Measurements from ENCODE around the gene ABCA13. TPM values are rescaled to one million over a fixed set of nuclear protein-coding genes. Genes with fewer than 3 reads are reported as not detected.

ABCA13 gene, protein sequence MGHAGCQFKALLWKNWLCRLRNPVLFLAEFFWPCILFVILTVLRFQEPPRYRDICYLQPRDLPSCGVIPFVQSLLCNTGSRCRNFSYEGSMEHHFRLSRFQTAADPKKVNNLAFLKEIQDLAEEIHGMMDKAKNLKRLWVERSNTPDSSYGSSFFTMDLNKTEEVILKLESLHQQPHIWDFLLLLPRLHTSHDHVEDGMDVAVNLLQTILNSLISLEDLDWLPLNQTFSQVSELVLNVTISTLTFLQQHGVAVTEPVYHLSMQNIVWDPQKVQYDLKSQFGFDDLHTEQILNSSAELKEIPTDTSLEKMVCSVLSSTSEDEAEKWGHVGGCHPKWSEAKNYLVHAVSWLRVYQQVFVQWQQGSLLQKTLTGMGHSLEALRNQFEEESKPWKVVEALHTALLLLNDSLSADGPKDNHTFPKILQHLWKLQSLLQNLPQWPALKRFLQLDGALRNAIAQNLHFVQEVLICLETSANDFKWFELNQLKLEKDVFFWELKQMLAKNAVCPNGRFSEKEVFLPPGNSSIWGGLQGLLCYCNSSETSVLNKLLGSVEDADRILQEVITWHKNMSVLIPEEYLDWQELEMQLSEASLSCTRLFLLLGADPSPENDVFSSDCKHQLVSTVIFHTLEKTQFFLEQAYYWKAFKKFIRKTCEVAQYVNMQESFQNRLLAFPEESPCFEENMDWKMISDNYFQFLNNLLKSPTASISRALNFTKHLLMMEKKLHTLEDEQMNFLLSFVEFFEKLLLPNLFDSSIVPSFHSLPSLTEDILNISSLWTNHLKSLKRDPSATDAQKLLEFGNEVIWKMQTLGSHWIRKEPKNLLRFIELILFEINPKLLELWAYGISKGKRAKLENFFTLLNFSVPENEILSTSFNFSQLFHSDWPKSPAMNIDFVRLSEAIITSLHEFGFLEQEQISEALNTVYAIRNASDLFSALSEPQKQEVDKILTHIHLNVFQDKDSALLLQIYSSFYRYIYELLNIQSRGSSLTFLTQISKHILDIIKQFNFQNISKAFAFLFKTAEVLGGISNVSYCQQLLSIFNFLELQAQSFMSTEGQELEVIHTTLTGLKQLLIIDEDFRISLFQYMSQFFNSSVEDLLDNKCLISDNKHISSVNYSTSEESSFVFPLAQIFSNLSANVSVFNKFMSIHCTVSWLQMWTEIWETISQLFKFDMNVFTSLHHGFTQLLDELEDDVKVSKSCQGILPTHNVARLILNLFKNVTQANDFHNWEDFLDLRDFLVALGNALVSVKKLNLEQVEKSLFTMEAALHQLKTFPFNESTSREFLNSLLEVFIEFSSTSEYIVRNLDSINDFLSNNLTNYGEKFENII (N-terminal part only)
- 0.92 TPM for total RNA-seq

GRCh38 chr7:48171202-48171601 is at the start of gene ABCA13:
Gene ABCA13 (plus strand): TSS chr7:48171458. CDS start chr7:48171484, 26 bp downstream.

Other genes with a start within 250 kb of the ABCA13 start
- gene PKD1L1, start 223.0 kb upstream of the ABCA13 start, total RNA-seq = 0.92 TPM
- 24.7 TPM for gene HUS1, start 191.8 kb upstream of the ABCA13 start, total RNA-seq
- gene SUN3, start 142.4 kb upstream of the ABCA13 start, total RNA-seq = 0.69 TPM
- 5.8 TPM for gene C7orf57, start 135.9 kb upstream of the ABCA13 start, total RNA-seq
- gene UPP1, start 82.2 kb upstream of the ABCA13 start, total RNA-seq = 16.8 TPM

Data from diencephalon (tissue), 1 donor.